Endothelial cell of hepatic sinusoid (primary cell): Measurements from ENCODE around the gene VSIG8.

Experiments
- in situ Hi-C: cut with HindIII; loops from 2 replicates; pipeline ENCODE4 v1.10.0; 2017; ENCODE audit warnings: low sequenced_read_pairs

VSIG8 gene

DNA sequence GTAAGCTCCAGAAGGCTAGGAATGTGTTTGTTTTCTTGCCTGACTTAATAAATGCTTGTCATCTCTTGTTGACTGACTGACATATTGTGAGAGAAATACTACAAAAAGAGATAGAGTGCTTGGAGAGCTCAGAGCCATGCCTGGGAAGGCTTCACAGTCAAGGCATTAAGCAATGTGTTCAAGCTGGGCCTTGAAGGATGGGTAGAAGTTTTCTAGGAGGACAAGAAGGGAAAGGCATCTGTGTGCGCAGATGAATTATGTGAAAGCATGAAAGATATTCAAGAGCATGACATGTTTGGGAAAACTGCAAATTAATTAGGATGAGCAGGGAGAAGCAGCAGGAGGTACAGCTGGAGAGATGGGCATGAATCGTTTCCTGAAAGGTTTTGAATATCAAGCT, 30.1 kb downstream of the VSIG8 start:
- in situ Hi-C loops: no loop called here

GRCh38 chr1:159831412-159832141, 30.9 kb downstream of the VSIG8 start:
- in situ Hi-C loops: no loop called here

GRCh38 chr1:159830722-159831121, 31.7 kb downstream of the VSIG8 start:
- in situ Hi-C loops: no loop called here

DNA sequence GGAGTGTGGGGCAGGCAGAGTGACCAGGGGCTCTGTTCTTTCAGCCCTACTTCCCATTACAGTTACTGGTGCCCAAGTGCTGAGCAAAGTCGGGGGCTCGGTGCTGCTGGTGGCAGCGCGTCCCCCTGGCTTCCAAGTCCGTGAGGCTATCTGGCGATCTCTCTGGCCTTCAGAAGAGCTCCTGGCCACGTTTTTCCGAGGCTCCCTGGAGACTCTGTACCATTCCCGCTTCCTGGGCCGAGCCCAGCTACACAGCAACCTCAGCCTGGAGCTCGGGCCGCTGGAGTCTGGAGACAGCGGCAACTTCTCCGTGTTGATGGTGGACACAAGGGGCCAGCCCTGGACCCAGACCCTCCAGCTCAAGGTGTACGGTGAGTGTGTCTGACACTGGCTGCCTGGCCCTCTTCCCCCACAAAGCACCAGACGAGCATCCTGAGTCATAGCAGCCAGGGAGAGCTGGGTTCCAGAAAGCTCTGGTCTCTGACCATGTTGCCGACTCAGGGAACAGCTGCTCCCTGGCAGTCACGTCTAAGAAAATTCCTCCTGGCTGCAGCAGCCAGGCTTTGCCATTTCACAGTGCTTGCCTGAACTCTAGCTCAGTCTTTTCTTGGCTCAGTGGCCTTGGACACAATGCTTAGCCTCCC, 32.5 kb downstream of the VSIG8 start:
- in situ Hi-C loops: no loop called here

- in situ Hi-C loops: no loop called here
Measured at GRCh38 chr1:159829273-159829634, 33.2 kb downstream of the VSIG8 start.

- in situ Hi-C loops: no loop called here
Measured at GRCh38 chr1:159828581-159829272, 33.7 kb downstream of the VSIG8 start.

- in situ Hi-C loops: no loop called here
Measured at GRCh38 chr1:159828176-159828575, 34.3 kb downstream of the VSIG8 start.

DNA sequence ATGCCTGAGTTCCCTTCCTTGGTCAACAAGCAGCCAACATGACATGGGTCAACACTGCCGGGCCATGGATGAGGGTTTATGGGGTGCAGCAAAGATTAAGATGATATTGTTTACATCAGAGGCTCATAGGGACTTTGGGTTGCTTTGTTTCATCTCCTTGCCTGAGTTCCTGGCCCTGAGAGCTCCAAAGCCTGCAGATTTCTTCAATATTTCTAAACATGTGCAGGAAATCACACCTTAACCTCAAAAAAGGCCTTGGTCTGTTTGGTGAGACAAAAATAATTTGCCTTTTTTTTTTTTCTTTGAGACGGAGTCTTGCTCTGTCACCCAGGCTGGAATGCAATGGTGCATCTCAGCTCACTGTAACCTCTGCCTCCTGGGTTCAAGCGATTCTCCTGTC, 34.9 kb downstream of the VSIG8 start:
- in situ Hi-C loops: no loop called here

DNA sequence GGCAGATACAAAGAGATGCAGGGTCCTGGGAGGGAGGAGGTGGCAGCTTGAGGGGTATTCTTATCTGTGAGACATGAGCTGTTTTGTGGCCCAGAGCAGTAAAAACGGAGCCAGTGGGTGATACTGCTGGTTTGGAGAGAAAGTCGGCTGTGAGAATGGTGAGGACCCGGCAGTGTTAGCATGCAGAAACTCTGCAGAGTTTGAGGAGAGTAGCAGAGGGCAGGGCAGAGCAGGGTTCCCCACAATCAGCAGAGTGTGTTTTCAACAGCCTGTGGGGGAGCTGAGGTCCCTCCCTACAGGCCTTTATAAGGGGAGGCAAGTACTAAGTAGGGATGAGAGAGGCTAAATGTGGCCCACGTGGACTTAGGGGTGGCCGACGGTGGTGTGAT, 35.4 kb downstream of the VSIG8 start:
- in situ Hi-C loops: no loop called here

GRCh38 chr1:159826441-159827101, 35.9 kb downstream of the VSIG8 start, which contains the start of gene SLAMF8:
Gene SLAMF8 (plus strand): TSS chr1:159826873. CDS start chr1:159826899, 26 bp downstream.
- in situ Hi-C loops: no loop called here

GRCh38 chr1:159825564-159825963, 36.9 kb downstream of the VSIG8 start:
- in situ Hi-C loops: no loop called here

DNA sequence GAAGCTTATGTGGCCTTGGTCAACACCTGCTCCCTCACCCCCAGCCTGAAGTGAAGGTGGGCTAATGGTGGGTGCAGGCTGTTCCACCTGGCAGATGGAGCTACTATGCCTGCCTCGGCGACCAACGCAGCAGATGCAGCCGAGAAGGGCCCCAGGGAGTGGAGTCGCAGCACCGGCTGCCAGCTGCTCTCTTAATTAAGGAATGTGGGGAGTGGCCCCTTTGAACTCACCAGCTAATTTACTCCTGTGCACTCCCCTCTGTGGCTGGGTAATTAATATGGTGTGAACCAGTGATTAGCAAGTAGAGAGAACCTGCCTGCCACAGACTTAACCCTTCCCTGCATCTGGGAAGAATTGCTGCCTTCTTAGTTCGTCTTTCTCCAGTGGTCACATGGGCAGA, 39.1 kb downstream of the VSIG8 start:
- in situ Hi-C loops: no loop called here

DNA sequence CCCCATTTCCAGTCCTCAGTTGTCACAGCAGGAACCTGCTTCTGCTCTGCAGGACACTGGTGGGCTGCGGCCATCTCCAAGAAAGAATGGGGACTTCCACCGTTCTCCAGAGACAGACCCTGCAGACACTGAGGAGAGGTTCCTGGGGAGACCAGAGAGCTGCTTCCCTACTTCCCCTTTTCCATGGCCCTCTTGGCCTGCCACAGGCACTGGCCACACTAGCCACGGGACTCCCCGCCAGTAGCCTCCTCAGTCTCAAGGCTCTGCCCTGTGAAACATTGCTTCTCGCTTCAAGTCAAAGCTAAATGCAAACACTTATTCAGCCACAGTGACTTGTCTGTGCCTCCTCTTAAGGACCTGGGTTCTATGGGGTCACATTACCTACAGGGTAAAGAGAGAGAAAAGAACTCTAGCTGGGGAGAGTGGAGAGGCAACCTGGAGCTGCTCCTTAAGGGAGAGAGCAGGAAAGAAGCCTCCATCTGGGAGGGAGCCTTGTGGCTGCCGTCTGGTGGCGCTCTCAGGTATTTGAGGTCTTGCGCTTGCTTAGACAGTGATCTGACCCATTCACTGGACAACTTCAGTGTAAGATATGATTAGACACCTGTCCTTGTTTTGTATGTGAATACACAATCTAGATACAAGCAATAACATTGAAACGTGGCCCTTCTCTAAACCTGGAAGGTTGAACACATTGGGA, 41.1 kb downstream of the VSIG8 start:
- in situ Hi-C loops: no loop called here

- in situ Hi-C loops: no loop called here
Measured at GRCh38 chr1:159817276-159818041, 45.0 kb downstream of the VSIG8 start.

DNA sequence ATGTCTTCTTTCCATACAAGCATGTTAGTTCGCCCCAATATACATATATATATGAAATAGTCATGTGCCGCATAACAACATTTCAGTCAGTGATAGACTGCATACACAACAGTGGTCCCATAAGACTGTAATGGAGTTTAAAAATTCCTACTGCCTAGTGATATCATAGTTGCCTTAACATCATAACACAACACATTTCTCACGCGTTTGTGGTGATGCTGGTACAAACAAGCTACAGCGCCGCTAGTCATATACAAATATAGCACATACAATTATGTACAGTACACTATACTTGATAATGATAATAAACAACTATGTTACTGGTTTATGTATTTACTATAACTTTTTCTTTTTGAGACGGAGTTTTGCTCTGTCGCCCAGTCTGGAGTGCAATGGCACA, 46.5 kb downstream of the VSIG8 start:
- in situ Hi-C loops: no loop called here

DNA sequence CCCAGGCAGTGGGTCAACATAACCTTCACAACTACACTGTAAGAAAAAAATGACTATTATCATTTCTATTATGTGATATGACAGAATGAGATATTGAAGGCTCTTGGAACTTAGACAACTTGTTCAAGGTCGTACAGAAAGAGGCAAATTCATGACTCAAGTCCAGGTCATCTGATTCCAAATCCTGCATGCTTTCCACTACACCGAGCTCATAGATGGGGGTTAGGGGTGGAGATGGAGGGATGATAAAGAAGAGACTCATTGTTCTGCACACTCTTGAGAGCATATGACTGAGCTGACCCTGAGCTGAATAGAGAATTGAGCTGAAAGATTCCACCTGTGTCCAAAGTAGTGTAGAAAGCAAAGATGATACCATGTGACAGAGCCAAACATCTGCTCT, 57.5 kb downstream of the VSIG8 start:
- in situ Hi-C loops: no loop called here
